Naive thymus-derived CD4-positive, alpha-beta T cell (primary cell): Measurements from ENCODE around the gene GK. TPM values are rescaled to one million over a fixed set of nuclear protein-coding genes. Genes with fewer than 3 reads are reported as not detected.
A peak's percentile ranks its signal among the peaks of the same experiment; 100 is the strongest.

Experiments used
- ATAC-seq: fragments of 150-1000 bp; cut with Tn5 transposase; 2 replicates; pipeline ENCODE4 v1.10.0; 2021; ENCODE audit warnings: mild to moderate bottlenecking, moderate library complexity
- CTCF ChIA-PET: fragments of 350-600 bp; sonication (Branson Sonifier 250); formaldehyde crosslinking; loops from one replicate; lab custom pipeline; 2021; ENCODE audit warnings: antibody characterized with exemption; lab: Charles Lee
- POLR2A ChIA-PET: fragments of 350-600 bp; sonication (Branson Sonifier 250); formaldehyde crosslinking; loops from one replicate; lab custom pipeline; 2021; ENCODE audit warnings: antibody characterized with exemption, inconsistent platforms; lab: Charles Lee
- DNase-seq, 9 donors: peaks; one replicate each; pipeline versions ENCODE4 v3.0.0 to v3.0.0-alpha.2; 2020 to 2022; ENCODE audit warnings: mixed read lengths in 1 of 9
- H3K27ac ChIP-seq: one replicate; pipeline ENCODE4 v1.7.0; 2013; ENCODE audit warnings: mild to moderate bottlenecking, low read depth, low read length, moderate library complexity
- H3K27me3 ChIP-seq, 2 donors: one replicate each; pipeline ENCODE4 v1.7.0; 2013; ENCODE audit warnings: low read length in 2 of 2, mild to moderate bottlenecking in 2 of 2, moderate library complexity in 2 of 2; ENCODE audit not compliant: control insufficient read depth in 2 of 2, insufficient read depth in 2 of 2
- H3K36me3 ChIP-seq, 3 experiments: 1 replicate in 2 of 3; 2 replicates in 1 of 3; pipeline ENCODE4 v1.7.0; 2013; ENCODE audit warnings: low read length in 3 of 3, mild to moderate bottlenecking in 3 of 3, moderate library complexity in 1 of 3; ENCODE audit not compliant: insufficient read depth in 3 of 3, control insufficient read depth in 2 of 3
- H3K4me1 ChIP-seq, 2 donors: one replicate each; pipeline ENCODE4 v1.7.0; 2013; ENCODE audit warnings: low read length in 2 of 2, mild to moderate bottlenecking in 2 of 2, moderate library complexity in 1 of 2; ENCODE audit not compliant: control insufficient read depth in 2 of 2, insufficient read depth in 2 of 2
- H3K4me3 ChIP-seq: 2 replicates; pipeline ENCODE4 v1.7.0; 2013; ENCODE audit warnings: mild to moderate bottlenecking, low read length
- H3K9me3 ChIP-seq, 3 experiments: 1 replicate in 2 of 3; 2 replicates in 1 of 3; pipeline ENCODE4 v1.7.0; 2013; ENCODE audit warnings: low read length in 3 of 3; ENCODE audit not compliant: control insufficient read depth in 2 of 3
- H3K27ac Mint-ChIP-seq, 9 donors: one replicate each; pipeline ENCODE4 v1.8.0; 2020 to 2022; ENCODE audit warnings: mixed read lengths in 9 of 9, mild to moderate bottlenecking in 8 of 9, moderate library complexity in 5 of 9, inconsistent platforms in 2 of 9
- H3K27me3 Mint-ChIP-seq, 5 donors: one replicate each; pipeline ENCODE4 v1.8.0; 2021 to 2022; ENCODE audit warnings: mixed read lengths in 5 of 5, mild to moderate bottlenecking in 1 of 5
- H3K36me3 Mint-ChIP-seq, 5 donors: one replicate each; pipeline ENCODE4 v1.8.0; 2020 to 2022; ENCODE audit warnings: mixed read lengths in 5 of 5, mild to moderate bottlenecking in 3 of 5, inconsistent platforms in 1 of 5
- H3K4me1 Mint-ChIP-seq, 7 donors: one replicate each; pipeline ENCODE4 v1.8.0; 2020 to 2022; ENCODE audit warnings: mixed read lengths in 7 of 7, mild to moderate bottlenecking in 3 of 7, inconsistent platforms in 1 of 7
- H3K4me3 Mint-ChIP-seq, 10 donors: one replicate each; pipeline ENCODE4 v1.8.0; 2020 to 2022; ENCODE audit warnings: mild to moderate bottlenecking in 10 of 10, mixed read lengths in 10 of 10, moderate library complexity in 6 of 10, inconsistent platforms in 2 of 10
- H3K9me3 Mint-ChIP-seq, 11 donors: one replicate each; pipeline ENCODE4 v1.8.0; 2020 to 2022; ENCODE audit warnings: mixed read lengths in 11 of 11, mild to moderate bottlenecking in 4 of 11, inconsistent platforms in 1 of 11, moderate library complexity in 1 of 11
- intact Hi-C, 2 donors: fragments of 100-400 bp; cut with micrococcal nuclease; formaldehyde crosslinking; loops; one replicate each; pipeline ENCODE4 v1.15.1; 2023
- polyA plus RNA-seq, 2 donors: library from polyadenylated mRNA; unstranded; fragments of 300-500 nt; fragmentation: Illumina TruSeq; gene quantifications; one replicate each; pipeline ENCODE4 v1.2.3, GENCODE V29; 2021
- total RNA-seq, 6 experiments: library from RNA in 5 of 6; stranded (reverse) in 5 of 6; gene quantifications; 1 replicate in 5 of 6; 2 replicates in 1 of 6; pipeline ENCODE4 v1.2.3 and lab custom pipeline; 2021 to 2026

GK gene
- total and polyA plus RNA-seq, 7 experiments from 2014 or later, result 4.0 to 41.1 (median 5.7) TPM

GRCh38 chrX:30618160-30618765 is 35.0 kb upstream of the GK start:
- H3K9me3 ChIP-seq, result no peaks in the 10 kb centered on the region
- no peaks in the 10 kb centered on the region for H3K27me3 ChIP-seq
- Mint-ChIP-seq H3K36me3 (peaks cover 0 to 6% (median 4%) of the 10 kb centered on the region in 5 donors), H3K27ac (no peak overlapping the region), H3K9me3 (peaks cover 0 to 39% (median 9%) of the 10 kb centered on the region in 11 donors), H3K4me3 (no peak overlapping the region), H3K27me3 (peaks cover 0 to 3% (median 0%) of the 10 kb centered on the region in 5 donors), H3K4me1 (no peaks in the 10 kb centered on the region)
- ATAC-seq (no peak), DNase-seq (no peak)
- no peaks in the 10 kb centered on the region for H3K4me1 ChIP-seq
- H3K4me3 ChIP-seq, result no peak overlapping the region
- ChIA-PET POLR2A (no interaction called here), CTCF (no interaction called here)
- no peaks in the 10 kb centered on the region for H3K36me3 ChIP-seq
- intact Hi-C loops, result no loop called here
- H3K27ac ChIP-seq, result no peak overlapping the region

GRCh38 chrX:30620125-30620524 is 33.1 kb upstream of the GK start:
- CTCF ChIA-PET, result no interaction called here

GRCh38 chrX:30620980-30621618 is 32.1 kb upstream of the GK start:
- no peak for DNase-seq
- ChIA-PET CTCF (no interaction called here), POLR2A (no interaction called here)
- Histone ChIP-seq H3K9me3 (no peaks in the 10 kb centered on the region), H3K4me3 (no peak overlapping the region), H3K27ac (no peak overlapping the region), H3K36me3 (no peaks in the 10 kb centered on the region), H3K4me1 (no peaks in the 10 kb centered on the region), H3K27me3 (no peaks in the 10 kb centered on the region)
- ATAC-seq, result peak; percentile 61
- intact Hi-C loops, result no loop called here
- Mint-ChIP-seq H3K4me3 (no peak overlapping the region), H3K27ac (no peak overlapping the region), H3K9me3 (peaks cover 0 to 47% (median 10%) of the 10 kb centered on the region in 11 donors), H3K4me1 (no peaks in the 10 kb centered on the region), H3K27me3 (peaks cover 0 to 3% (median 0%) of the 10 kb centered on the region in 5 donors), H3K36me3 (peaks cover 0 to 6% (median 4%) of the 10 kb centered on the region in 5 donors)

More at GRCh38 chrX:30620125-30620524, 33.1 kb upstream of the GK start:
- intact Hi-C loops, result no loop called here
- Mint-ChIP-seq H3K27me3 (peaks cover 0 to 3% (median 0%) of the 10 kb centered on the region in 5 donors), H3K27ac (no peak overlapping the region), H3K4me3 (no peak overlapping the region), H3K9me3 (peaks cover 0 to 49% (median 10%) of the 10 kb centered on the region in 11 donors), H3K4me1 (no peaks in the 10 kb centered on the region), H3K36me3 (peaks cover 0 to 6% (median 4%) of the 10 kb centered on the region in 5 donors)
- no peaks in the 10 kb centered on the region for H3K9me3 ChIP-seq
- H3K4me3 ChIP-seq, result no peak overlapping the region
- ATAC-seq, result no peak
- H3K27me3 ChIP-seq, result no peaks in the 10 kb centered on the region
- no peak for DNase-seq
- no peak overlapping the region for H3K27ac ChIP-seq
- POLR2A ChIA-PET, result no interaction called here
- H3K4me1 ChIP-seq, result no peaks in the 10 kb centered on the region
- no peaks in the 10 kb centered on the region for H3K36me3 ChIP-seq

- CTCF ChIA-PET, result no interaction called here
- POLR2A ChIA-PET, result no interaction called here
- Mint-ChIP-seq H3K4me3 (no peak overlapping the region), H3K4me1 (no peaks in the 10 kb centered on the region), H3K27me3 (peaks cover 0 to 3% (median 0%) of the 10 kb centered on the region in 5 donors), H3K9me3 (peaks cover 0 to 39% (median 10%) of the 10 kb centered on the region in 11 donors), H3K36me3 (peaks cover 0 to 6% (median 4%) of the 10 kb centered on the region in 5 donors), H3K27ac (no peak overlapping the region)
- DNase-seq (no peak), ATAC-seq (no peak)
- no peaks in the 10 kb centered on the region for H3K4me1 ChIP-seq
- H3K4me3 ChIP-seq, result no peak overlapping the region
- no peaks in the 10 kb centered on the region for H3K9me3 ChIP-seq
- H3K36me3 ChIP-seq, result no peaks in the 10 kb centered on the region
- intact Hi-C loops, result no loop called here
- no peak overlapping the region for H3K27ac ChIP-seq
- no peaks in the 10 kb centered on the region for H3K27me3 ChIP-seq
Measured at GRCh38 chrX:30622361-30622760, 30.9 kb upstream of the GK start.

- intact Hi-C loops, result no loop called here
- no peak overlapping the region for H3K27ac Mint-ChIP-seq
- DNase-seq, result no peak
- Histone ChIP-seq H3K4me1 (no peaks in the 10 kb centered on the region), H3K4me3 (no peak overlapping the region), H3K9me3 (no peaks in the 10 kb centered on the region), H3K36me3 (no peaks in the 10 kb centered on the region), H3K27me3 (no peaks in the 10 kb centered on the region), H3K27ac (no peak overlapping the region)
- H3K4me3 Mint-ChIP-seq, result no peak overlapping the region
- no peaks in the 10 kb centered on the region for H3K4me1 Mint-ChIP-seq
- peaks cover 0 to 2% (median 0%) of the 10 kb centered on the region in 5 donors for H3K36me3 Mint-ChIP-seq
- no peaks in the 10 kb centered on the region for H3K27me3 Mint-ChIP-seq
- ChIA-PET CTCF (interaction anchor here (0.6 kb wide), 1 partner anchor 9 kb away, joined by 5 read pairs; no protein-coding TSS in a partner anchor), POLR2A (no interaction called here)
- H3K9me3 Mint-ChIP-seq, result peaks cover 0 to 28% (median 8%) of the 10 kb centered on the region in 11 donors
- ATAC-seq, result no peak
Measured at GRCh38 chrX:30626402-30626801, 26.8 kb upstream of the GK start.

GRCh38 chrX:30627818-30628652 is 25.2 kb upstream of the GK start:
- no peaks in the 10 kb centered on the region for H3K9me3 ChIP-seq

More at GRCh38 chrX:30627818-30628652, 25.2 kb upstream of the GK start:
- ChIA-PET CTCF (no interaction called here), POLR2A (no interaction called here)
- Mint-ChIP-seq H3K4me3 (no peak overlapping the region), H3K4me1 (no peaks in the 10 kb centered on the region), H3K27ac (peak overlapping the region in 1 of 9 donors; percentile 59), H3K36me3 (peaks cover 0 to 2% (median 0%) of the 10 kb centered on the region in 5 donors), H3K27me3 (no peaks in the 10 kb centered on the region), H3K9me3 (peaks cover 0 to 12% (median 0%) of the 10 kb centered on the region in 11 donors)
- no peak overlapping the region for H3K27ac ChIP-seq
- no peaks in the 10 kb centered on the region for H3K36me3 ChIP-seq
- no peaks in the 10 kb centered on the region for H3K27me3 ChIP-seq
- DNase-seq, result no peak
- H3K4me3 ChIP-seq, result no peak overlapping the region
- intact Hi-C loops, result no loop called here
- no peaks in the 10 kb centered on the region for H3K4me1 ChIP-seq
- ATAC-seq, result no peak
